Hippocampal formation (tissue), 2 donors: ENCODE data around the gene LSM10.

Experiments used
- DNase-seq, 2 donors: peaks; one replicate each; lab custom pipeline; 2025; lab: John Stamatoyannopoulos, UW

Gene LSM10

DNA sequence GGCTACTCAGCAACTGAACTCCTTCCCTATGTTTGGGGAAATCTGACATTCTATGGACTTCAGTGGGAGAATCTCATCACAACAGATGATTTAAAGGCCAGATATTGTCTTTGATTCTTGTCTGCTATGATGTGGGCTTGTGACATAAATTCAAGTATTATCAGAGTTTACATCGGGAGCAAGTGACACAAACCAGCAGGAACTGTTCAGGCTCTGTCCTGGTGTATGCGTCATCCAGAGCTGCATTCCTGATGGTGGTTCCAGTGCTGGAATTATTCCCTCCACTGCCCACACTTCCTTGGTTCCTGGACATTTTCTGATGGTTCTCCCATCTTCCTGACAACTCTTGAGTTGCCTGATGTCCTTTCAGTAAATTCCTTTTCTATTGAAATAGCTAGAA, 10.8 kb upstream of the LSM10 start:
- no peak for DNase-seq

DNA sequence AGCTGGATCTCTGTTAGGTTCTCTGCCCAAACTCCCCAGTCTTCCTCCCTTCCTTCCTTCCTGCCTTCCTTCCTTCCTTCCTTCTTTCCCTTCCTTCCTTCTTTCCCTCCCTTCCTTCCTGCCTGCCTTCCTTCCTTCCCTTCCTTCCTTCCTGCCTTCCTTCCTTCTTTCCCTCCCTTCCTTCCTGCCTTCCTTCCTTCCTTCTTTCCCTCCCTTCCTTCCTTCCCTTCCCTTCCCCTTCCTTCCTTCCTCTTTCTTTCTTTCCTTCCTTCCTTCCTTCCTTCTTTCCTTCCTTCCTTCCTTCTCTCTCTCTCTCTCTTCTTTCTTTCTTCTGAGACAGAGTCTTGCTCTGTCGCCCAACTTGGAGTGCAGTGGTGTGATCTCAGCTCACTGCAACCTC, 8.7 kb upstream of the LSM10 start:
- no peak for DNase-seq

GRCh38 chr1:36402504-36402890, 4.8 kb upstream of the LSM10 start:
- DNase-seq, result no peak

GRCh38 chr1:36401602-36402503, 4.1 kb upstream of the LSM10 start:
- no peak for DNase-seq

GRCh38 chr1:36400825-36401601, 3.3 kb upstream of the LSM10 start:
- DNase-seq, result peak; percentile 7 to 64

DNA sequence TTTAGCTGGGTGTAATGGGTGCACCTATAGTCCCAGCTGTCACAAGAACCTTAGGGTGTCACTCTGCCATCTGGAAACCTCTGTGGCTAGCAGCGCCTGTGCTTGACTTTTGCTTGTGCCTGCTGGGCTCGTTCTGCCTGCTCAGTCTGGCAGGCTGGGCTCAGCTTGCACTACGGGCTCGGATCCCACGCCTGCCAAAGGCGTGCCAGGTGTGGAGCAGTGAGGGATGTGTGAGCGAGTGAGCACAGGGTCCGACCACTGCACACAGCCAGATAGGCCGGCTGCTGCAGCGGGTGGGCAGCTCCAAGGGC, 2.8 kb upstream of the LSM10 start:
- no peak for DNase-seq

DNA sequence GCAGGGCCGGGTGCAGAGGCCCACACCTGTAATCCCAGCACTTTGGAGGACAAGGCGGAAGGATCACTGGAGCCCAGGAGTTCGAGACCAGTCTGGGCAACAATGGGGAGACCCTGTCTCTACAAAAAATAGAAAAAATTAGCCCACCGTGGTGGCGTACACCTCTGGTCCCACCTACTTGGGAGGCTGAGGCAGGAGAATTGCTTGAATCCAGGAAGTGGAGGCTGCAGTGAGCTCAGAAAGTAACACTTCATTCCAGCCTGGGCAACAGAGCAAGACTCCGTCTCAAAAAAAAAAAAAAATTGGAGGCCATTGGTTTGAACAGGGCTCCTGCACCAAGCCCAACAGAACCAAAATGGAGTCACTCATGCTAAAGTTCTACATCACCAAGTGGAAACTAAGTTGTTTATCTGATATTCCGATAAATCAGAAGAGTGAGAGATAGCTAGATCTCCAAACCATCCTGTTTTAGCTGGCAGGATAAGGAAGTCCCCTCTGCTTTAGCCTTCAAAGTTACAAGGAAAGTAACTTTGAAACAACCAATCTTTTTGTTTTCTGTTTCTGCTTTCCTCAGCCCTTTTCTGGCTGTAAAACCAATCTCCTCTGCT, 766 bp upstream of the LSM10 start:
- no peak for DNase-seq

GRCh38 chr1:36397083-36397377, 678 bp downstream of the LSM10 start:
- no peak for DNase-seq

GRCh38 chr1:36396359-36396758, 1.3 kb downstream of the LSM10 start:
- DNase-seq, result no peak

DNA sequence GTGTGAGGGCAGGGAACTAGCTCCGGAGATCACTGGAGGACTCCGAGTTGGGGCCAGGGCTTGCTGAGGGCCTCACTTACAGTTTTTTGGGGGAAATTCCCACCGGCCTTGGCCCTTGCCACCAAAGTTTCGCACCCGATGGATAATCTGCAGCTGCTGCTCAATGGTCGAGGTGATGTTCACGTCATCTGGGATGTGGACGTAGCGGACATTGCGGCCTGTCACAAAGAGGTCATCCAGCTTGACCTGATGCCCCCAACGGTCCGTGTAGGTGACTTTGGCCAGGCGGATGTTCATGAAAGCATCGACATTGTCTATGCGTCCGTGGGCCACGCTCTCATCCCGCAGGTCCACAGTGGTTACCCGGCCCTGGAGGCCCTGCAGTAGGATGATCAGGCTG, 4.0 kb downstream of the LSM10 start:
- no peak for DNase-seq

DNA sequence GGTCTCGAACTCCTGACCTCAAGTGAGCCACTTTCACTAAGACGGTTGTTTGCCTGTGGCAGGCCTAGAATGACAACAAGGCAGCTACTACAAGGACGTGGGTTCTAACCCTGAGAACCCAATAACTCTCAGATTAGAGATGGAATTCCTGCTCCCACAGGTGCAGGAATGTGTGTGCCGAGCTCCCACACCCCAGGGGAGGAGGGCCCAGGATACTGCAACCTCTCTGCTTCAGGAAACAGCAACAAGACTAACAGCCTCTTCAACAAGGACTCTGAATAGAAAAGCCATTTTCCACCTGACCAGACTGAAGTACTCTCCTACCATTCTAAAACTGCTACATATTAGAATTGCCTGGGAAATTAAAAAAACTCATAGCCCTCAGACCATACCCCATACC, 4.9 kb downstream of the LSM10 start:
- DNase-seq, result no peak

DNA sequence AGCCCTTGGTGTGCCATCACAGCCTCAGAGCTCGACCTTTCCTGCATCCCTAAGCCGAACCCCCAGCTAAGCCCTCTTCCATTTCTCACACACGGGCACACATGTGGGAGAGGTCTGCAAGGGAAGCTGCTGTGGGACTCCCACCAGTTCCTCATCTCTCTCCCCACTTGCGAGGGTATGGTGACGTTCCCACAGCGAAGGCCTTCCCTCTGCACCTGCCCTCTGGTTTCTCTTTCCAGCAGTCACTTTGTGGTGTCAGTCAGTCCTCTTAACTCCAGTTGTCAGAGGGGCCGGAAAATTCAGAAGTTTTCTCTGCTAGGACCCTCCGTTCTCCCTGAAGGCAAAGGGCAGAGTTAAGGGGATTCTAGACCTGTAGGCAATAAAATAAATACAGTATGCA, 6.4 kb downstream of the LSM10 start:
- no peak for DNase-seq

GRCh38 chr1:36390411-36390810, 7.3 kb downstream of the LSM10 start:
- DNase-seq, result no peak

GRCh38 chr1:36389999-36390398, 7.7 kb downstream of the LSM10 start:
- DNase-seq, result no peak

- no peak for DNase-seq
Observed at GRCh38 chr1:36389261-36389660, 8.4 kb downstream of the LSM10 start.

GRCh38 chr1:36387141-36387949, 10.4 kb downstream of the LSM10 start:
- no peak for DNase-seq

GRCh38 chr1:36386265-36387140, 11.2 kb downstream of the LSM10 start:
- DNase-seq, result peak; percentile 78 to 88

- DNase-seq, result peak; percentile 98 to 99
Observed at GRCh38 chr1:36385410-36386264, 12.1 kb downstream of the LSM10 start, which contains the start of gene STK40. TSS of gene STK40 (minus strand) at chr1:36385924. CDS start at chr1:36361332, 24,592 bp downstream.

DNA sequence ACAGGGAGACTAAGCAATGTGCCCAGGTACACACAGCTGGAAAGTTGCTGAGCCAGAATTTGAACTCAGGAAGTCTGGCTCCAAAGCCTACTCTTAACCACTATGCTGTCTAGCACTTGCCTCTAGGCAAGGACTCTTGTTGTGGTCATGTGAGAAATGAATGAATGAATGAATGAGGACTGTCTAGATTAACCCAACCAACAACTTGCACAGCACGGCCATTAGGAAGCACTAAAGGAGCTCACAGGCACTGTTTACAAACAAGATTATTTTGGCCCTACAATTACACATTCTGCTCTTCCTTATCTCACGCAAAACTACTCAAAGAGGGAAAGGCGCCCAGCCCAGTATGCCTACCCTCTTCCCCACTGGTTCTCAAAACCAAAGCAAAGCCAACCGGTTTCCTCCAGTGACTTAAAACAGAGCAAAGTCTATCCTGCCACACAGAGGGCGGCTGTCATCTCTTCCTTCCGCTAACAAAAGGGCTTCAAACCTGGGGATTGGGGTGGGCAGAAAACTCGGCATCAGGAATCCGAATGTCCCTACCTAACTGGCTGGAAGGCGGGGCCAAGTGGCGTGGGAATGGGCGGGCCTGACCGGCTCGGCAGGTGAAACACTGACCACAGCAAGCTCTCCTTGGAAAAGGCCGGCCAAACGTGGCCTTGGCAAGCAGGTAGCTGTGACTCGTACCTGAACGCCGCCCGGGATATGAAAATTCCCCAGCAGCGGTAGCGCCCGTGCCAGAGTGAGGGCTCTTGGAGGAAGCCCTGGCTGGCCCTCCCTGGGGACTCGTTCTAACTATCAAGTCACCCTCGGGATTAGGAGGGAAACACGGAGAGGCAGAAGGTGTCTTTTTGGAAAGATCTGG, 12.9 kb downstream of the LSM10 start:
- peak in 1 of 2 donors; percentile 27 for DNase-seq
